ENCODE measurements around the gene PPP2R1B.

Gene PPP2R1B

DNA sequence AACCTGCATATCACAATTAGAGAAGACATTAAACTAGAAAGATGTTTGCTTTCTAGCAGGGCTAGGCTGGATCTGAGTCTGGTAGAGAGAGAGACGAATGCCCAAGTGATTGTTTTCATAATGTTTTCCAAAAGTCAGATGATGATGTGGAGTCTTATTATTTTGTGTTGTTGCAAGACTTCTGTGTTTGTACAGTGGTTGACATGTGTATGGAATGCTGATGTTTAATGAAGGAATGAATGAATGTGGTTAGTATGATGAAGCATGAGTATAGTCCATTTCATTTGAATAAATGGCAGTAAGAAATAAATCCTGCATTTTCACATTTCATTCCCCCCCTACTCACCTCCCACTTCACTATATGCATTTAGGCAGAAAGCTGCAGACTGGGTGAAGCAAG is 69.6 kb downstream of the PPP2R1B start:
- DNase-seq (ENCODE audit: low spot score) (no peak), FAIRE-seq (no peak)

DNA sequence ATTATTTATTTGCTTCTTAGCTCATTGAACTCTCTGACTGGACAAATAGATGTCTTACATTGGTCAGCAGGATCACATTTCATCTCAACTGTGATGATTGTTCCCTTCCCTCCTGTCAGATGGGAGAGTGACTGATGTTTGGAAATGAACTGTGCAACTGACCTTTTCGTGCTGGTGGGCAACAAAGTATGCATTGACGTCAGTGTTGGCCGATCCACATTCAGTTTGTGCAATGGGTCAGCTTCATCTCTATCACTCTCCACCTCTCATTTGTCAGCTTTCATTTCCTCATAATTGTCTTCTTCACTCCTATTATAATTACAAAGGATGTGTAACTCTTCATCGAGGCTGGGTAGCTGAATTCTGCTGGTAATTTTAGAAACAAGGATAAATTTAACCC is 71.3 kb downstream of the PPP2R1B start:
- FAIRE-seq (no peak), DNase-seq (ENCODE audit: low spot score) (no peak)

DNA sequence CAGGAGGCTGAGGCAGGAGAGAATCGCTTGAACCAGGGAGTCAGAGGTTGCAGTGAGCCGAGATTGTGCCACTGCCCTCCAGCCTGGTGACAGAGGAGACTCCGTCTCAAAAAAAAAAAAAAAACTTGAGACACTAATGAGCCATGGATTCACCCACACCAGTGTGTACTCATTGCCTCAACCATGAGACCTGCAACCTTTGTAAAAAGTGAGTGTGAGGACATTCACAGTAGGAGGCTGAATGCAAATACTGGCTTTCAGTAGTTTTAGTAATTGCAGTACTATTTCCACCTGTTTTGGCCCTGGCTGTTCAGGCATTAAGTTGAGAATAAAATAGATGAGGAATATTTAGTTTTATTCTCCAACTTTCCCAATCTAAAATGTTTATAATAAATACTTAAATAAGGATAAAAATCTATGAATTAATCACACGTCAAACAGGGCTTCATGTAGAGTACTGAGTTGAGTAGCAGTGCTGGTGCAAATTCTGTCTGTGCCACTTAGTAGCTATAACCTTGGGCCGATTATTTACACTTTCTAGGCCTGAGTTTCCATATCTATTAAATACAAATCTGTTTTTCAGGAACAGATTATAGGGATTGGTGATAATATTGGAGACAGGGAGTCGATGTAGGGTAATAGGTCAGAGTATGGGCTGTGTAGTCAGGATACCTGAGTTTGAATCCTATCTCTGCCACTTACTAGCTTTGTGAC is 72.8 kb downstream of the PPP2R1B start:
- DNase-seq (ENCODE audit: low spot score) (no peak), FAIRE-seq (no peak)

DNA sequence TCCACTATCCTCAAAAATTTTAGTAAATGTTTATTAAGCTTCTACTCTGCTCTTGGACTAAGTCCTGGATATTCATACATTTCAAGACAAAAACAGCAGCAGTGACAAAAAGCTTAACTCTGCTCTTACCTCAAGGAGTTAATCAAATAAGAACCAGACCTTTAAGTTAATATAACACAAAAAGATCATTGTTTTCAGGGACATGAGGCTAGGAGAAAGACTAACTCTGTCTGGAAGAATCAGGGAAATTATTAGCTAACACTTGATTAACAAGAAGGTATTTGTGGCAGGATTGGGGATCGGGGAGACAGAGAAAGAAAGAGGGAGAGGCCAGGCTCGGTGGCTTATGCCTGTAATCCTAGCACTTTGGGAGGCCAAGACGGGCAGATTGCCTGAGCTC is 74.4 kb downstream of the PPP2R1B start:
- DNase-seq (ENCODE audit: low spot score) (no peak), FAIRE-seq (no peak)

DNA sequence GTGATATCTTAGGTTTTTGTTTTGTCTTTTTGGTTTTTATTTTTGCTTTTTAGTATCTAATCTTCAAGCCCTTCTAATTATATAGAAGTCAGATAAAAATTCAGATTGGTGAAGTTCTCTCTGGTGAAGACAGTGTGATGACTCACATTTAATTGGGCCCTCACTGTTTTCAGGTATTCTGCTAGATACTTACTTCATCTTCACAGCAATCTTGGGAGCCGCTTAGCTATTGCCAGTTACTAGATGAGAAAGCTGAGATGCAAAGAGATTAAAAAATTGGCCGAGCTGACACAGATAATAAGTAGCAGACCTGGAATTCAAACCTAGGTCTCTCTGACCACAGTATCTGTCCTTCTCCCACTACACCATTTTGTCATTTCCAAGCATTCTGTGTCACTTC is 75.0 kb downstream of the PPP2R1B start:
- DNase-seq (ENCODE audit: low spot score) (no peak), FAIRE-seq (no peak)

DNA sequence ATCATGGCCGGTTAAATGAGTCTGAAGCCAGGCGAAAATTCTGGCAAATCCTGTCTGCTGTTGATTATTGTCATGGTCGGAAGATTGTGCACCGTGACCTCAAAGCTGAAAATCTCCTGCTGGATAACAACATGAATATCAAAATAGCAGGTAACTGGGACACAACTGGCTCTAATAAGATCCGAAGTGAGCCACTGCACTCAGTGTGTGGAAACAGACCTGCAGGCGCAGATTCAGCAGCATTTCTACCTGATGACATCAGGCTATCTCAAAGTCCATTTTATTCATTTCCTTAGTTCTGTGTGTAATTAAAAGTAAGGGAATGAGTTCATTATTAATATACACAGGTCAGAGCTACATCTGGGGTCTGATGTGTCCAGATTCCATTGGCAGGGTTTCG is 78.2 kb downstream of the PPP2R1B start:
- no peak for DNase-seq (ENCODE audit: low spot score)
- no peak for FAIRE-seq

DNA sequence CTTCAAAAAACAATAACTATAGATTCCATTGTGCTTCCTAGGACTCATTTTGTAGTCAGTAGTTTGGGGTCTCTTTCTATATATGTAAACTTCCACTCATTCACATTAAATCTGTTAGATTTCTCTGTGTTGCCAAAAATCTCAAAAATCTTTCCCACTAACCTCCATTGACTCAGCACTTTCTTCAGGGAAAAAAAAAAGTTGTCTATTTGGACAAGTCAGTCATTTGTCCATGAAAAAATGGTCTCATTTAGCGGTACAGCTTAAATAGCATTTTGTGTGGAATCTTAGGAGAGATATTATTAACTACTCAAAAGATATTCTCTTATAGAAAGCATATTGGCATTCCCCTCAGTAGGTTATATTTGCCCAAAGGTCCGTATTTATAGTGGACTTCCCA is 81.9 kb downstream of the PPP2R1B start:
- no peak for FAIRE-seq
- DNase-seq (ENCODE audit: low spot score): no peak

DNA sequence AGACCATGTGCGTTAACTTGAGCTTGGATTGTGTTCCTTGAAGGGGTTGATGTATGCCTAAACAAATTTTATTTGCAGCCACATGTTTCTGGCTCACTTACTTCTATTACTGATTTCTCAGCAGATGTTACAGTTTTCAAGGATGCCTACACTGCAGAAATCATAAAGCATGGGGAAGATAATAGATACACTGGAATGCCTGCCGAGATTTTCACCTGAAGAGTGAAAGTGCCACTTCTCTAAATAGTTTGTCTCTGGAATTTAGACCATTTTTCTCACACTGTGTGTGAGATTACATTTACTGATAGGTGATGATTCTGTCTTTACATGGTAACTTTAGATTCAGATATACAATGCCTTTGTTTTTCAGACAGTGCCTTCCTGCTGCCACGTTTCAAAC is 82.4 kb downstream of the PPP2R1B start:
- FAIRE-seq: no peak

DNA sequence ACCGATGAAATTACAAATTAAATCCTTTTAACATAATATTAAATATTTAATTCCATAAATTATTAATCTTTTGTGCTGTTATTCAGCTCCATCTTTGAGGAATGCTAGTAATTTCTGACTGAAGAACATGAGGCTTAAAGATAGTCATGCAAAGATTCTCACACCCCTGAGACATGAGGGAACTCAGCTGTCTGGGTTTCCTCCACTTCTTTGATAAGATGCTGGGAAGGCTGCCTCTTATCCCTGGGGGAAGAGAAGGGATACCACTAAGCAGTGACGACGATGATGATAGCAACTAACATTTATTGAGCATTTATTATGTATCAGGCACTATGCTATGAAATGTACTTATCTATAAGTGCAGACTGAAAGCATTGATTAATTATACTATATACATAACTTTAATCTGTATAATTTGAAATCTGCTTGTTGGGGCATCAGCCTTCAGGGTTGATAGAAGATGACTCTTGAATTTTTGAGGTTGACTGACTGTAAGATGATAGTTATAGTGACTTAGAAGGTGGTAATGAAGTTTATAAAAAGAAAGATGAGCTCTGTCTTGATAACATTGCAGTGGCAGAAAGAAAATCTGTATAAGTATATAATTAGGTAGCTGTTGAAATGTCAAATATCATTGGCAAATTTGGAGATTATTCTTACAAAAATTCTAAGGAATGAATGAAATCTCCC is 85.6 kb downstream of the PPP2R1B start:
- no peak for DNase-seq (ENCODE audit: low spot score)
- no peak for FAIRE-seq

More for the DNA sequence above, 82.4 kb downstream of the PPP2R1B start:
- no peak for DNase-seq (ENCODE audit: low spot score)

Measured in RCC 7860 (cell line).